Activated effector memory CD4-positive, alpha-beta T cell treated with Interleukin-2 at 50 U/mL for 16 hours (primary cell): ENCODE results near the gene FAM162A.

Experiments used
- DNase-seq: peaks from one replicate; pipeline ENCODE4 v3.0.0-alpha.2; 2020

Gene FAM162A

GRCh38 chr3:122389892-122390291 is 5.9 kb downstream of the FAM162A start:
- DNase-seq, result no peak

DNA sequence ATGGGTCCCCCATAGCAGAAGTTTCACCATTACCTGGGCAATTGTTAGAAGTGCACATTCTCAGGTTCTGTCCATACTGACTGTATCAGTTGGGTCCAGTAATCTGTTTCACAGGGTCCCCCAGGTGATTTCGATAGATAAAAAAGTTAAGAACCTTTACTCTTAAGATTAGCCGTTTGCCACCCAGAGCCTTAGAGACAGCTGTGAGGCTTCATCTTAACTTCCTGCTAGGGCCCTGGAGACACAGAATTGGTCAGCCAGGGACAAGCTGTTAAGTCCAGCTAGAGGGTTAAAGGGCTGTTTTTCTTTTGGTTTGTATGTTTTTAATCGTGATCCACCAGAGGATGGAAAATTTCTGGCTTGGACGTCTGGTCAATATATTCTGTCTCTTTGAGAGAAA is 6.7 kb downstream of the FAM162A start:
- DNase-seq, result no peak

- DNase-seq, result no peak
Observed at GRCh38 chr3:122391681-122392446, 7.9 kb downstream of the FAM162A start.

DNA sequence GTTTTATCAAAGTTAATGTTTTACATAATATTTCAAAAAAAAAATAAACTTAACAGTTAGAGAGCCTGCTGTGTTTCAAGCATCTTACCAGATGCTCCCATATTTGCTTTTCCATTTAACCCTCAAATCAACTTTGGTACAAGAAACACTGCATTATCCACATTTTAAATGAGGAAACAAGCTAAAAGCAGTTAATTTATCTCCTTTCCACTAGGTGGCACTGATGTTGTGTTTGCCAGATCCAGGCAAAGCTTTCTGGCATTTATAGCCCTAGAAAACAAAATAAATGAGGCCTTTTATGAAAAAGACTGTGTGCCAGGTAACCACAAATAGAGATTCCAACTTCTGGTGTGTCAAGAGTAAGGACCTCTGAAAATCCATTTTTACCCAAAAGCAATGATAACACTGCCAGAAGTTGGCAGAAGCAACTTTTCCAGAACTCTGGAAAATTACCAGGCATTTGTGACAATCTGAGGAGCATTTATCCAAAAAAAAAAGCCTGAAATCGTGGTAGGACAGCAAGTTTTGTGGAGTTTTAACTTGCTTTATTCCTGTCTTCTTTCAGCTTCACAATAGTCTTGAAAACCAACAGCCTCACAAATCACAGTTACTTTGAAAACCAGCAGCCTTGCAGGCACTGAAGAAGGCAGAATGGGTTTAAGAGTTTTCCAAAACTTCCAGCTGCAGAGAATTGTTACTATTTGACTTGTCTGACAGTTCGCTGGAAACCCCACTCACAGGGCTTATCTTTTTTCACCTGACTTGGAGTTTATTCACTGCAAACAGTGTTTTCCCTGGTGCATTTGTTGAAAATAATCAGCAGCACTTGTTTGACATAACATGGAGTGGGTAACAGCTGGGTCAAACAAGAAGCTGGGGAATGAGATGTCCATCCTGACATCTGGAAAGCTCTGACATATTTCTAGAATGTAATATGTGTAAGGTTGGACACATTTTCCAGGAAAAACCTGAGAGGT is 9.2 kb downstream of the FAM162A start:
- DNase-seq, result no peak

DNA sequence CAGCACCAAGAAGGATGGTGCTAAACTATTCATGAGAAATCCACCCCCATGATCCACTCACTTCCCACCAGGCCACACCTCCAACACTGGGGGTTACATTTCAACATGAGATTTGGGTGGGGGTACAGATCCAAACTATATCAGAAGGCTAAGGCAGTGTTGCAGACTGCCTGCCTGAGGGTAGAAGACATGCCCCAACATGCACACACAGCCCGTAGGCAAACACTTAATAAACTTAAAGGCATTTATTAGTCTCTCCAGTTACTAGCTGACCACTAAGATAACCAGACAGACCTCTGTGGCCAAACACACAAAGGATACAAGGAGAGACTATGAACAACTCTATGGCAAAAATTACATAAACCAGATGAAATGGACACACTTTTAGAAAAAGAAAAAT is 10.2 kb downstream of the FAM162A start:
- no peak for DNase-seq

DNA sequence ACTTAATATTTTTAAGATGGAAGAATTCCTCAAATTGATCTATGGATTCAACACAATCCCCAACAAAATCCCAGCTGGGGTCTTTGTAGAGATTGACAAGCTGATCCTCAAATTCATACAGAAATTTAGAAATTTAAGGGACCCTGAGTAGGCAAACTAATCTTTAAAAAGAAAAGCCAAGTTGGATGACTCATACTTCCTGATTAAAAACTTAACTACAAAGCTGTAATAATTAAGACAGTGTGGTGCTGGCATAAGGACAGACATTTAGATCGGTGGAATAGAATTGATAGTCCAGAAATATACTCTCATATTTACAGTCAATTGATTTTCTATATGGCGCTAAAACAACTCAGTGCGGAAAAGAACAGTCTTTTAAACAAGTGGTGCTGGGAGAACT is 11.6 kb downstream of the FAM162A start:
- DNase-seq, result no peak

DNA sequence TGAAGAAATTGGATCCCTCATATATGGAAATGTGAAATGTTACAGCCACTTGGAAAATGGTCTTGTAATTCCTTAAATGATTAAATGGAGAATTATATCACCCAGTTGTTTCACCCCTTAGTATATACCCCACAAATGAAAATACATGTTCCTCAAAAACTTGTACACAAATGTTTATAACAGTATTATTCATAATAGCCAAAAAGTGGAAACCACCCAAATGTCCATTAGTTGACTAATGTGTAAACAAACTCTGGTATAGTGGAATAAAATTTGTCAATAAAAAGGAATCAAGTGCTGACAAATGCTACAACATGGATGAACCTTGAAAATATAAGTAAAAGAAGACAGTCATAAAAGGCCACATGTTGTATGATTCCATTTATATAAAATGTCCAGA is 12.5 kb downstream of the FAM162A start:
- no peak for DNase-seq

- no peak for DNase-seq
Observed at GRCh38 chr3:122397201-122397600, 13.2 kb downstream of the FAM162A start.

GRCh38 chr3:122398920-122399319 is 14.9 kb downstream of the FAM162A start:
- DNase-seq, result no peak

- DNase-seq, result no peak
Observed at GRCh38 chr3:122403489-122403888, 19.5 kb downstream of the FAM162A start.

- DNase-seq, result no peak
Observed at GRCh38 chr3:122405015-122405414, 21.0 kb downstream of the FAM162A start.

DNA sequence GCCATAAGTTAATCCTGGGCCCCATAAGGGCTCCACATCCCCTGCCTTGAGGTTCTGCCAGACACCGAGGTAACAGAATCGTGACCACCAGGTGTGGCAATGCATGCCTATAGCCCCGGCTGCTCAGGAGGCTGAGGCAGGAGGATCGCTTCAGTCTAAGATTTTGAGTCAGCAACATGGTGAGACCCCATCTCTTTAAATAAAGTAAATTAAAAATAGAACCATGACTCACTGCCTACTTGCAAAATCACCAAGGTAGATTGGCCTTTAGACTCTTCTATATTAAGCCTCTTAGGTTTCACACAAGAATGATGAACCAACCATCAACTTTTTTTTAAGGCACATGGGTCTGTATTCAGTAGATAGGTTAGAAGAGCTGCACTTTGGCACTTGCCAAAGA is 22.2 kb downstream of the FAM162A start:
- no peak for DNase-seq

- no peak for DNase-seq
Observed at GRCh38 chr3:122407946-122408345, 24.0 kb downstream of the FAM162A start.

DNA sequence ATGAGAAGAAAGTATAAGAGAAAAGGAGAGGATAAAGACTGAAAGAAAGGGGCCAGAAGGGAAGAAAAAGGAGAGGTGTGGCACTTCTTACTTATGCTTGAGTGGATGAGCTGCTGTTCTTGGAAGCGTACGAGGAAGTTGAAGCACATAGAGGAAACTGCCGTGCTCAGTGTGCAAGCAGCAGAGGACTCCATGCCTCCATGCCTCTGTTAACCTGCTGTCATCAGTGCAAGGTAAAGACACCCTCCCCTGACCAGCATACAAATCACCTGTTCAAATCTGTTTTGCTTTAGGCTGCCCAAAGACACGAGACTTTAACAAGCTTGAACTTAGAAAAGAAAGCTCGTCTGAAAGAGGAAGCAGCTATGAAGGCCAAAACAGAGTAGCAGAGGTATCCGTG is 25.5 kb downstream of the FAM162A start:
- no peak for DNase-seq

GRCh38 chr3:122410111-122410510 is 26.1 kb downstream of the FAM162A start:
- DNase-seq, result no peak

DNA sequence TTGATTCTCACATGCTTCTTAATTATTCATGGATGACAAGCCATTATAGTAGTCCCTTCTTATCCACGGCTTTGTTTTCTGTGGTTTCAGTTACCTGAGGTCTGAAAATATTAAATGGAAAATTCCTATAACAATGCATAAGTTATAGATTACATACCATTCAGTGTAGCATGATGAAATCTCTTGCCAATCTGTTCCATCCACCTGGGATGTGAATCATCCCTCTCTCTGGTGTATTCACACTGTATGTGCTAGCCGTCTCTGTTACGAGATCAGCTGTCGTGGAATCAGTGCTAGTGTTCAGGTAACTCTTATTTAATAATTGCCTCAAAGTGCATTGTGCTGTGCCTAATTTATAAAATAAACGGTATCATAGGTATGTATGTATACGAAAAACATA is 26.7 kb downstream of the FAM162A start:
- DNase-seq, result no peak

GRCh38 chr3:122414391-122414790 is 30.4 kb downstream of the FAM162A start:
- no peak for DNase-seq

GRCh38 chr3:122415104-122415744 is 31.2 kb downstream of the FAM162A start:
- DNase-seq, result peak; percentile 10

DNA sequence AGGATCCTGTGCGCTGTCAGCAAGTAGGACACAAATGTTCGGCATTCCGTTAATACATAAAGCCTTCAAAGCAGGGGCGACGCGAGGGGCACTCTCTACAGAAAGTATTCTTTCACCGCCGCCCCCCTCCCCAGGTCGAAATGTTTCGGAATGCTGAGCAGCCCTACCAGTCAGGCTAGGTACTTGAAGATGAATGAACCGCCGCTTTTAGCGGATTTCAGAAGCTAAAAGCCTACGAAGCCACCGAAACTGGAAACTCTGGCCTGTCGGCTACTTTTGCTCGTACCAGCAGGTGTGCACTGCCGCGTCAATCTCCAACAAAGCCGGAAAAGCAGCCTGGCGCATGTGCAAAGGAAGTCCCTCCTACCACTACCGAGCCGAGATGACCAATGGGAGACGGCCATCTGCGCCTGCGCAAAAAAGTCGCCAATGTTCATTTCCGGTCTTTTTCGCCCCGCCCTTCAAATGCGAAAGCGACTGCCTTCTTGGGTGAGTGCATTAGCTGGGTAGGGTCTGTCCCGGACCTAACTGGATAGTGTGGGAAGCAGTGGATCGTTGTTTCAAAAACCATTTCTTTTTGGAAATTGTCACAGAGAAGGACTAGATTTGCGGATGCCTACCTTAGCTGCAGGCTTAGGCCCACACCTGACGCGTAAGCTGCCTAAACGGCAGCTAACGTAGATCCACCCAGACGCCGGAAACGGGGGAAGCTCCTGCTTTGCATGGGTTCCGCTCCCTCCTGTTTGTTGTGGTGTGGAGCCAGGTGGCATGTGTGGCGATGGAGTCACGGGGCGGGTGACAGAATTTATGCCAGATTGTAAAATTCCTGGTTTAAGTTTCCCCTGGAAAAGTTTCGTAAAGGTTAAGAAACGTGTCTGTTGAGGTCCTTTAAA is 32.0 kb downstream of the FAM162A start, which contains the start of gene WDR5B:
Gene WDR5B, minus strand, starts transcription at position 301 of the 893 bp plus-strand sequence. CDS start 534 bp downstream, outside the sequence.
- DNase-seq, result peak; percentile 96

DNA sequence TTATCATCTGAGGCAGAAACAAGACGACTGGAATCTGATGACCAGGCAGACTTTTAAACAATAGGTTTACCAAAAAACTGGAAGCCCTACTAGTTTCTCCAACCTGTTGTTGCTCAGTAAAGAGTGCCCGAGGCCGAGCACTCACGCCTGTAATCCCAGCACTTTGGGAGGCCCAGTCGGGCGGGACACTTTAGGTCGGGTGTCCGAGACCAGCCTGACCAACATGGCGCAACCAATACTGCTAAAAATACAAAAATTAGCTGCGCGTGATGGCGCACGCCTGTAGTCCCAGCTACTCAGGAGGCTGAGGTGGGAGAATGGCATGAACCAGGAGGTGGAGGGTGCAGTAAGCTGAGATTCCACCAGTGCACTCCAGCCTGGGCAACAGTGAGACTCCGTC is 33.0 kb downstream of the FAM162A start:
- DNase-seq, result no peak

- no peak for DNase-seq
Observed at GRCh38 chr3:122421101-122421500, 37.1 kb downstream of the FAM162A start.

- no peak for DNase-seq
Observed at GRCh38 chr3:122421836-122422235, 37.9 kb downstream of the FAM162A start.
